GM19395 (cell line): ENCODE data around the gene TEAD3.

Experiments
- ATAC-seq: cut with Tn5 transposase; IDR thresholded peaks from one replicate; pipeline ENCODE4 v1.9.1; 2021; ENCODE audit warnings: mild to moderate bottlenecking, moderate library complexity; ENCODE audit not compliant: unreplicated experiment

TEAD3 gene

GRCh38 chr6:35514587-35514986 lies 17.7 kb upstream of the TEAD3 start:
- no peak for ATAC-seq

GRCh38 chr6:35512740-35513139 lies 15.9 kb upstream of the TEAD3 start, which contains the start of gene TULP1:
Gene TULP1, minus strand, starts transcription at chr6:35512896. Its CDS starts 38 bp downstream, at chr6:35512858.
- no peak for ATAC-seq

GRCh38 chr6:35512006-35512405 lies 15.1 kb upstream of the TEAD3 start:
- no peak for ATAC-seq

- ATAC-seq: no peak
Measured at GRCh38 chr6:35511562-35511941, 14.7 kb upstream of the TEAD3 start.

- ATAC-seq: no peak
Measured at GRCh38 chr6:35510916-35511561, 14.2 kb upstream of the TEAD3 start.

GRCh38 chr6:35508542-35508941 lies 11.7 kb upstream of the TEAD3 start:
- ATAC-seq: no peak

GRCh38 chr6:35508027-35508426 lies 11.1 kb upstream of the TEAD3 start:
- no peak for ATAC-seq

- no peak for ATAC-seq
Measured at GRCh38 chr6:35507221-35507620, 10.3 kb upstream of the TEAD3 start.

GRCh38 chr6:35506536-35506935 lies 9.7 kb upstream of the TEAD3 start:
- no peak for ATAC-seq

GRCh38 chr6:35505999-35506412 lies 9.1 kb upstream of the TEAD3 start:
- no peak for ATAC-seq

- no peak for ATAC-seq
Measured at GRCh38 chr6:35503534-35503933, 6.7 kb upstream of the TEAD3 start.

GRCh38 chr6:35501784-35502183 lies 4.9 kb upstream of the TEAD3 start:
- ATAC-seq: no peak

GRCh38 chr6:35500782-35501181 lies 3.9 kb upstream of the TEAD3 start:
- ATAC-seq: no peak

- no peak for ATAC-seq
Measured at GRCh38 chr6:35499372-35499771, 2.5 kb upstream of the TEAD3 start.

GRCh38 chr6:35498422-35499067 lies 1.7 kb upstream of the TEAD3 start:
- no peak for ATAC-seq

GRCh38 chr6:35497571-35498421 lies 917 bp upstream of the TEAD3 start:
- no peak for ATAC-seq

- ATAC-seq: no peak
Measured at GRCh38 chr6:35496036-35496840, 641 bp downstream of the TEAD3 start.

- no peak for ATAC-seq
Measured at GRCh38 chr6:35495258-35496035, 1.4 kb downstream of the TEAD3 start.

GRCh38 chr6:35494161-35494563 lies 2.7 kb downstream of the TEAD3 start:
- no peak for ATAC-seq

- ATAC-seq: no peak
Measured at GRCh38 chr6:35493307-35493983, 3.4 kb downstream of the TEAD3 start.
